NCI-H524 treated with DMSO at 0.1 percent for 48 hours (cell line): ENCODE results near the gene MVD.
"Not testable (repeated sequence)": the region's sequence is repeated elsewhere in the genome, so short reads cannot be mapped to it uniquely, and the experiment has no call there.

Source experiments
- DNase-seq: peaks from one replicate; lab custom pipeline; 2025; lab: John Stamatoyannopoulos, UW

The MVD gene

DNA sequence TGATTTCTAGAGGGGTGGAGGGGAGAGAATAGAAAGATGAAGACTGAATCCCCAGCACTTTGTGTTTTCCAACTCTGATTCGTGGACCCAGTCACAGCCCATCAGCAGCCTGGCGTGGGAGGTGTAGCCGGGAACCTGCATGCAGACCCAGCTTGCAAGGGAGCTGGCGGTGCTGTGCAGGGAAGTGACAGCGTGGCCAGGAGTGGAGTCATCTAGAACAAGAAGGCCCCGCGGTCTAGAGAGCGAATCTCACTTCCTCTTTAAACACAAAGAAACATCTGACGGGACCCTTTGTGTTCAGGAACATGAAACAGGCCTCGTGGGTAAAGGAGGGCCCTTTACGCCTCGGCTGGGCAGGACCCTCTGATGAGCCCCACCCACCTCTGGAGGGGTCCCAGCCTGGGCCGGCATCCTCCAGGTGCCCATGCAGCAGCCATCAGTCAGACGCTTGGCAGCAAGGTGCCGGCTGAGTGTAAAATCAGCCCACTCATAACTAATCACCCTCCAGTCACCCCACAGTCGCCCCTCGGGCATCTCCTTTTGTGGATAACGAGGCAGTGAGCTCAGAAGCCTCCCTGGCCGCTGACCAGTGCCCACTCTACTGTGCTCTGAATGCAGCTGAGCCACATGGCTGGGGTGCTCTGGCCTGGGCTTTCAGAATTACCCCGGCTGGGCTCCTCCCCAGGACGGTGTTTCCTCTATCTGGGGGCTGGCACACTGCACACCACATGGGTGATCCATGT lies 19.0 kb upstream of the MVD start:
- DNase-seq = no peak

DNA sequence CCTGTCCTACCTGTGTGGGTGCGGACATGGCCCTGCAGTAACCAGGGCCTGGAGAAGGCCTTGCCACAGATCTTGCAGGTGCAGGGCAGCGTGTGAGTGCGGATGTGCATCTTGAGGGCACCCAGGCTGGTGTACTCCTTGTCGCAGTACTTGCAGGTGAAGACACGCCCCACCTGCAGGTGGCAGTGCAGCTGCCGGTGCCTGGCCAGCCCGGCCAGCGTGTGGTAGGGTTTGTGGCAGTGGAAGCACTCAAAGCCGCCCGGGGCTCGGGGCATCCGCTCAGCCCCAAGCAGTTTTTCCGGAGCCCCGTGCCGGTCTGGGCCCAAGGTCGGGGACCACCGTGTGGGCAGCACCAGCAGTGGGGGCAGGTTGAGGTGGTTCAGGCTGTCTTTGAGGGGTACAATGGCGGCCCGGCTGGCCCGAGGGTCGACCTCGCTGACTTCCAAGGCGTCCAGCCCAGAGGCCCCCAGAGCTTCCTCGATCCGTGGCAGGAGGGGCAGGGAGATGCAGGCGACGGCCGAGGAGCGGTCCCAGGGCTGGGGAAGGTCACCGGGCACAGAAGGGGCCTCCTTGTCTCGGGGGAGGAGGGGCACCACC lies 18.3 kb upstream of the MVD start:
- DNase-seq = no peak

DNA sequence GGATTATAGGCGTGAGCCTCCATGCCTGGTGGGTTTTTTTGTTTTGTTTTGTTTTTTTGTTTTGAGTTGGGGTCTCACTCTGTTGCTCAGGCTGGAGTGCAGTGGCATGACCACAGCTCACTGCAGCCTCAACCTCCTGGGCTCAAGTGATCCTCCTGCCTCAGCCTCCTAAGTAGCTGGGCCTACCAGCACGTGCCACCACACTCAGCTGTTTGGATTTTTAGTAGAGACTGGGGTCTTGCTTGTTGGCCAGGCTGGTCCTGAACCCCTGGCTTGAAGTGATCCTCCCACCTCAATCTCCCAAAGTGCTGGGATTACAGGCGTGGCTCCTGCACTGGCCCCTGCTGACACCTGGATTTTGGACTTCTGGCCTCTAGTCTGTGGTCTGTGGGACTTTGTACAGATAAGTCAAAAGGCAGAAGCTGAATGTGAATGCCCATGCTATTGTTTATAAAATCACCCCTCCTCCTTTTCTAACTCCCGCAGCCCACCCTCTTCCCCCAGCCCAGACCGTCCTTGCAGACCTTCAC lies 17.7 kb upstream of the MVD start:
- no peak for DNase-seq

DNA sequence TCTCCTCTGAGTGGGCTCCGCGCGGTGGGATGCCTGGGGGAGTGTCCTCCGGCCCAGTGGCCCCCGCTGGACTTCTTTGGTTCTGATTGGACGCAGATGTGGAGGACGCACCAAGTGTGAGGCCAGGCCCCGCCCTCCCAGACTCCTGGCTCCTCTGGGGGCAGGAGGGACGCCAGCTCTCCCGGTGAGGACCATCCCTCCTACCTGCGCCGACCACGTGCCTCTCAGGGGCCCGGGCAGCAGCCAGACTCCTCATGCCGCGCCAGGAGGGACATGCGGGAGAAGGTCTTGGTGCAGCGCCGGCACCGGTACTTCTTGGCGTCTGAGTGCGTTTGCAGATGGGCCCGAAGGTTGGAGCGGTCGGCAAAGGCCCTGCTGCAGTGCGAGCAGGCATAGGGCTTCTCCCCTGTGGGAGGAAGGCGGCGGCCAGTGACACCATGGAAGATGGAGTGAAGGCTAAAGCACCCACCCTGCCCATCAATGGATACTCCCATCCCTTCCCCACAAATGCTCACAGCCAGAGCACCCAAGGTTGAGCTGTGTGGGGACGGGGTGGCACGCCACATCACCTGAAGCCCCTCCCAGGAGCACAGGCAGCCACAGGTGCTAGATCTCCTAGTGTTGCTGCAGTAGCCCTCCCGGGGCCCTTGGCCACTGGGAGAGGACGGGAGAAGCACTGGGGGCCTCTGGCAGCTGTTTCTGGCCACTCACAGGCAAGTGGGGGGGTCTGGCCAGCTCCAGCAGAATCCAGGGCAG lies 15.5 kb upstream of the MVD start:
- DNase-seq = no peak

DNA sequence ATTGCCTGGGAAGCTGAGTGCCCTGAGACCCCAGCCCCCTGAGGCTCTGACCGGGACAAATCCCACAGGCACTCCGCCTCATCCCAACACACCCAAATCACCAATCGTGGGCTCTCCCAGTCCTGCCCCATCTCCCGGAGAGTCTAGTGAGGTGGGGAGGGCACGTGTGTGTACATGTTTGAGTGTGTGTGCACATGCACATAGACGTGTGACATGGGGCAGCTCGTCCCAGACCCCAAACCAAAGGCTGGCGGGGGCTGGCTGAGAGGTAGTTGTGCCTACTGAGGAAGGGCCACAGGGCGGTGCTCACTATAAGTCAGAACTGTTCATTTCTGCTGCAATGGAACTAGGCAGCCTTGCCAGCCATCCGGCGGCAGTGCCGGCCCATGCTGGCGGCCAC lies 14.8 kb upstream of the MVD start:
- no peak for DNase-seq

DNA sequence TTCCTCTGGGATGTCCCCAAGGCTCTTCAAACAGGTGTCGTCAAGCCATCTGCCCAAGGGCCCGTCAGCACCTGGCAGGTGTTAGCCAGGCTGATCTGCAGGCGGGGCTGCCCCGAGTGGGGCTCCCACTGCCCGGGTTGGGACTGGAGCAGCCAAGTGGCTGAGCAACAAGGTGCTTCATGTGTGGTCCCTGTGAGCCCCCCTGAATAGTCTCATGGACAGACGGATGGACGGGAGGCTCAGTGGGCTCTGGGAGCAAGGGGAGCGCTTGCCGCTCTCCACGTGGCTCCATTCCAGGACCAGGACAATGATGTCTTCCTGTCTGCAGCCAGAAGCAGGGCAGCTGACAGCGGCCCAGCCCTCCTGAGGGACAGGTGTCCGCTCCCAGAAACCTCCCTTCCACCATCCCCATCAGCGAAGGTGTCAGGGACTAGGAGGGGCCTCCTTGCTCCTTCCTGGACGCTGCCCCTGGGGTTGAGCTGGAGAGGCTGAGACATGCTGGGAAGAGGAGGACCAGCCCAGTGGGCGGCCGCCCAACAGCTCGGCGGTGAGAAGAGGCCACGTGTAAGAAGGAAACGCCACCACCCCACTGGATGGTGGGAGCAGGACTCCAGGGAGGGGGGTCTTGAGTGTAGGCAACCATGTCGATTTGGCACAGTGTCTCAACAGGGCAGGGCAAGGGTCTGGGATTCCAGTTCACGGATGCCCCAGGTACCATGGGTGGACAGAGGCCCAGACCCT lies 13.8 kb upstream of the MVD start:
- DNase-seq = no peak

DNA sequence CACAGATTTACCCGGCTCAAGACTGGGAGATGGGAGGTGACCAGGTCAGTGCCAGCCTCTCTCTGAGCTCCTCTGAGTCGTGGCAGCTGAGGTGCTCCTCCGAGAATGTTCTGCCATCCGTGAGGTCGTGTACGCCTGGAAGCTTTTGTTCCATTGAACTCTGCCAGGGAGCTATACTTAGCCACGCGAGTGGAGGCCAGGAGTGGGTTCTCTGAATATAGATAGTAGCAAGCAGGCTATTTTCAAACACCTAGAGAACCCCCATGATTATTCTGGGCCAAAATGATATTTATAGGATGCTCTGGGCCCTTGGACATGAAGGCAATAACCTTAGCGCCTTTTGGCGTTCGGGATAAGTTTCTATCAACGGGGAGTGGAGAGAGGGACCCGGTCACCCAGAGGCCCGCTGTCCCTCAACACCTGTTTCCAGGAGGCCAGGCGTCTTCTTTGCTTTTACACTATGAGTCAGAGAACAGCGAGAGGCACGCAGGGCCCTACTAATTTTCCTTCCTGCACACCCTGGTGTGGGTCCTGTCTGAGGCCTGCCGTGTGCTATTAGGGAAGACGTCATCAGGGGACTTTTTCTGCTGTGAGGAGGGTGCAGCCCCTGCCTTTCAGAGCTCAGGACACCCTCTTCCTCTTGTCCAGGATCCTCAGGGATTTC lies 11.0 kb upstream of the MVD start:
- DNase-seq = no peak

DNA sequence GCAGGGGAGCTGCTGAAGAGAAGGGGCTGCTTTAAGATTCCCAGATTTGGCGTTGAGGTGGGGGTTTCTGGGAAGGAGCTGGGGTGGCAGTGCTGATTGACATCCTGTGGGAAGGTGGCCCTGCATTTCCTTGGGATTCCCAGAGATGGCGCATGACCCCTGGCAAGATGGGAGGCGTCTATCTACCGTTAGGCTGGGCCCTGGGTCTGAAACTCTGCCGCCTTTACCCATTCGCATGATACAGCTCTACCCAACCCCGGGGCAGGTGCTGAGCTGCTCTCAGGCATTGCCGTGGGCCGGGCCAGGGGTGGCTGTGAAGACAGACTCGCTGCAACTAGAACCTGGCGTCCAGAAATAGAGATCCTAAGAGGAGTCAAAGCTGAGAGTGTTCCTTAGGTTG lies 9.9 kb upstream of the MVD start:
- no peak for DNase-seq

DNA sequence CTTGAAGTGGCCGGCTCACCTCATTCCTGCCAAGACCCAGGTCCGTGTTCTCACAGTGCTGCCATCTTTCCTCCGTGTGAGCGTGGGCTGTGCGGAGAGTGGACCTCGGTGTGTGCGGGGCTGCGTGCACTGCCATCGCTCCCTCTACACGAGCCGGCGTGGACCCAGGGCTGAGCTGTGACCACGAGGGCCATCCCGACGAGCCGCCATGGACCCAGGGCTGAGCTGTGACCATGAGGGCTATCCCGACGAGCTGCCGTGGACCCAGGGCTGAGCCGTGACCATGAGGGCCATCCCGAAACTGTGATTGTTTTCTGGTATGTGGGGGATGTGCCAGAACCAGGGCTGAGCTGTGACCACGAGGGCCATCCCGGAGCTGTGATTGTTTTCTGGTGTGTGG lies 8.9 kb upstream of the MVD start:
- no peak for DNase-seq

DNA sequence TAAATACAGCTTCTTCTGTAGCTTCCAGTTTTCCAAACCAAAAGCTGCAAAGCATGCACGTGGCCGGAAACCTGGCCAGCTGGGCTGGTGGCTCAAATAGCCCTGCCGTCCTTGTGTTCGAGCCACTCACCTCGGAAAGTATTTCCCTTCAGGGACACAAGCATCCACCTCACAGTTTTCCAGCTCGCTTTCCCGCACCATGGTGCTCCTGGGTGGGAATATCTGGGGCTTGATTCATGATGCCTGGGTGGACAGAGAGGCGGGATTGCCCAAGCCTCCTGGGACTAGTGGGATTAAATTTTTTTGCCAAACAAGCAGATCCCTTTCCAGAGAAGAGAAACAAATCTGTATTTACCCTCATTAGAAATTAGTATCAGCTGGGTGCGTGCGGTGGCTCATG lies 7.1 kb upstream of the MVD start:
- DNase-seq = no peak

DNA sequence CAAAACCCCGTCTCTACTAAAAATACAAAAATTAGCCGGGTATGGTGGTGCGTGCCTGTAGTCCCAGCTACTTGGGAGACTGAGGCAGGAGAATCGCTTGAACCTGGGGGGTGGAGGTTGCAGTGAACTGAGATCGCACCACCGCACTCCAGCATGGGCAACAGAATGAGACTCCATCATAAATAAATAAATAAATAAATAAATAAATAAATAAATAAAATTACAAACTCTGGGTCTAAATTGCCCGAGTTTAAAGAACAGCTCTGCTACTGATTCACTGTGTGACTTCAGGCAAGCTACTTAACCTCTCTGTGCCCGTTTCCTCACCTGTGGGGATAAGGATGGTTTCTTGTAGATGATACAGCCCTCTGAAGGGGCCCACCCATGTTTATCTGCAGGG lies 6.6 kb upstream of the MVD start:
- not testable (repeated sequence) for DNase-seq

DNA sequence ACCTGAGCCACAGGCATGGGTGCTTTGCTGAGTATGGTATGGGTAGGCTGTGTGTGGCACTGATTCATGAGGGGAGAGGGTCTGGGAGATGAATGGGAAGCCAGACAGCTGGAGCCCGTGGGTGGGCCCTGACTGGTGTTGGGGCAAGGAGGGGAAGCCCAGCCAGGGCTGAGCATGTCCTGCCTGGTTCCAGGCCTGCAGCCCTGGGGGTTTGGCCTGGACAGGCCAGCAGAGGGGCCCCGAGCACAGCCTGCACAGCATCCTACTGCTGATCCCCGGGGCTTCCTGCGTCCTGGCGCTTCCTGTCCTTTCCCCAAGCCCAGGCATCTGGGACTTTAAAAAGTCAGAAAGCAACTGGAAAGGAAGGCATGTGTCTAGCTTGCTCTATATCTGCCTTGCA lies 4.6 kb upstream of the MVD start:
- DNase-seq = no peak

DNA sequence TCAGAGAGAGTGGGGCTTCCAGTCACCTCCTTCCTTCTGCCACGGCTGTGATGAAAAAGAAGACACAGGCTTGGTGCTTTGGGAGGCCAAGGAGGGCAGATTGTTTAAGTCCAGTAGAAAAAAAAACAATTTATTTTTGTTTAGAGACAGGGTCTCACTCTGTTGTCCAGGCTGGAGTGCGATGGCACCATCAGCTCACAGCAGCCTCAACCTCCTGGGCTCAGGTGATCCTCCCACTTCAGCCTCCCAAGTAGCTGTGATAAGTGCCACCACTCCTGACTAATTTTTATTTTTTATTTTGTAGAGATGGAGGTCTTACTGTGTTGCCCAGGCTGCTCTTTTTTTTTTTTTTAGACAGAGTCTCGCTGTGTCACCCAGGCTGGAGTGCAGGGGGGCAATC lies 2.7 kb upstream of the MVD start:
- no peak for DNase-seq

DNA sequence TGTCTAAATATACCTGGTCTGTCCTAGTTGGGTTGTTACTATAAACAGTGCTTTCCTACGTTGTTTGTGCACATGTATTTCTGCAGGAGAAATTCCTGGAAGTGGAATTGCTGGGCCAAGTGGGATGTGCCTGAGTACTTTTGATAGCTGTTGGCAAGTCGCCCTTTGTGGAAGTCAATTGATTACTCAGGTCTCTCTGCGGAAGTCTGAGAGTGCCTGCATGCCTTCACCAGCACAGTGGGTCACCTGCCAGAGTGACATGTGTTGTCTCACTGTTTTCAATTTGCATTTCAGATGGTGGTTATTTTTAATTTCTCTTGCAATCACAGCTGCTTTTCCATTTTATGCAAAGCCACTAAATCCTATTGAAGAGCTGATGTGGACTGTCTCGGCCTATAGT lies 2.3 kb upstream of the MVD start:
- no peak for DNase-seq

DNA sequence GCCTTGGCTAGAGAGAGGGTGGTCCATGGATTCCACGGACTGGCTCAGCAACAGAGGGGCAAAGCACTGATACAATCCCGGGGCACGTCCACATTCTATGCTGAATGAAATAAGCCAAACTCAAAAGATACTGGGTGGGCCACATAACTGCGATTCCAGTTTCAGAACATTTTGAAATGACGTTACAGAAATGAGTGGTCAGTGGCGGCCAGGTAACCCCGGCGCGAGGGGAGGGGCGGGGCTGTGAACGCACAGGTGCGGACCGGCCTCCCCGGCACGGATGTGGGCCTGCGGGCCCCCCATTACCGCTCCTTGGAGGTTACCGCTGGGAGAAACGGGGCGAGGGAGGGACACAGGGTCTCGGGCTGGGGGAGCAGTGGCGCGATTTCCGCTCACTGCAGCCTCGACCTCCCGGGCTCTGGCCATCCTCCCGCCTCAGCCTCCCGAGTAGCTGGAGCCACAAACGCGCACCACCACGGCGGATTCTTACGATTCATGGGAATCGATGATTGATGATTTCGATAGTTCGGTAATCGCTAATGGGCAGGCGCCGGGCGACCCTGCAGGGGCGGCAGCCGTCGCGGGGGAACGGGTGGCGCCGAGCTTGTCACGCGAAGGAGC lies 559 bp downstream of the MVD start:
- DNase-seq = no peak

DNA sequence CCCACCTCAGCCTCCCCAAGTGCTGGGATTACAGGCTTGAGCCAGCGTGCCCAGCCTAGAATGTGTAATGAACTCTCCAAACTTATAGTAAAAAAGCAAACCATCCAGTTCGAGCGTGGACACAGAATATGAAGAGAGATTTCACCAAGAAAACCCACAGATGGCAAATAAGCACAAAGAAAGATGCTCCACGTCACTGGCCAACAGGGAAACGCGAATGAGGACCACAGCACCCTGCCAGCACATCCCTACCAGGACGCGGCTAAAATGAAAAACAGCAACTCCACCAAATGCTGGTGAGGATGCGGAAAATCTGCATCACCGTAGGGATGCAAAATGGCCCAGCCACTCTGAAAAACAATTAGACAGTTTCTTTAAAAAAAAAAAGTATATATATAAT lies 1.4 kb downstream of the MVD start:
- no peak for DNase-seq

DNA sequence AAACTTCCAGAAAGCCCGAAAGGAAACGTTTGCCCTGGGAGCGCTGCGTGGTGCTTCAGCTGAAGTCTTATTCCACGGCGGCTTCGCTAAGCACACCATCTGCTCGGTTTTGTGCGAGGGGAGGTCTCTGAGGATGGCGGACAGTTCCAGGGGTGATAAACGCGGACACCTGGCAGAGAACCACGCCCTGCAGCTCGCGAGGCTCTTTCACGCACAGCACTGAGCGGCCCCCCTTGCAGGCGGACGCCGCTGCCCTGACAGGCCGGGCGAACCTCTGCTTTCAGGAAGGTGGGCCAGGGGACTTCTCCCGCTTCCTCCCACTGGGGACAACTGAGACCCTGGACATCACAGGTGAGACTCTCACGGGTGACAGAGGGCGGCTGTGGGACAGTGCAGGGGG lies 3.7 kb downstream of the MVD start:
- no peak for DNase-seq

DNA sequence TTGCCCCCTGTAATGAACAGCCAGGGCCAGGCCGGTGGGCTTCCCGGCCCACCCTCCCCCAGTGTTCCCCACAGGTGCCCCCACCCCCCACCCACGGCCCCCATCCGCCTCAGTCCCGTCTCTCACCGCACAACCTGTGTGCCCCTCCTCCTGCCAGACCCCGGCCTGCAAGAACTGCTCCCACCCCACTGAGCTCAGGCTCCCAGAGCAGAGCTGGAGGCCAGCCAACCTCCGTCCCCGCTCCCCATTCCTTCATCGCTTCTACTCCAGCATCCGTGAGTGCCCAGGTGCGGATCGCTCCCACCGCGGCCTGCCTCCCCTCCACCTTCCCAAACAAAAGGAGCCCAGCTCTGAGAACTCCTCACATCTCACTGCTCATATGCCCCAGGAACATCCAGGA lies 4.2 kb downstream of the MVD start:
- DNase-seq = no peak

DNA sequence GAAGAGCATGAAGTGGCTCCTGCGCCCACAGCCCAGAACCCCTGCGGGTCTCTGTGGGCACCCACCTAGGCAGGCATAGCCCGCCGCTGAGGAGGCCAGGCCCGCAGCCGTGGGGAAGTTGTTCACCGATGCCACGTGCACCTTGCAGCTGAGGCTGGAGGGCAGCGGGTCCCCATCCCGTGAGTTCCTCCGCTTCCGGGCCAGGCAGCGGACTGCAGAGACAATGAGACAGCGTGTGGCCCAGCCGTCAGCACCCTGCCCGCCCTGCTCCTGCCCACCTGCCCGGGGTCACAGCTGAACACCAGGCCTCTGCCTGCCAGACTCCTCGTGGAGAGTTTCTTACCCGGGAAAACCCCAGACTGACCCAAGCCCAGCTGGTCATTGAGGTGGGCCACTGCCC lies 5.5 kb downstream of the MVD start:
- no peak for DNase-seq

DNA sequence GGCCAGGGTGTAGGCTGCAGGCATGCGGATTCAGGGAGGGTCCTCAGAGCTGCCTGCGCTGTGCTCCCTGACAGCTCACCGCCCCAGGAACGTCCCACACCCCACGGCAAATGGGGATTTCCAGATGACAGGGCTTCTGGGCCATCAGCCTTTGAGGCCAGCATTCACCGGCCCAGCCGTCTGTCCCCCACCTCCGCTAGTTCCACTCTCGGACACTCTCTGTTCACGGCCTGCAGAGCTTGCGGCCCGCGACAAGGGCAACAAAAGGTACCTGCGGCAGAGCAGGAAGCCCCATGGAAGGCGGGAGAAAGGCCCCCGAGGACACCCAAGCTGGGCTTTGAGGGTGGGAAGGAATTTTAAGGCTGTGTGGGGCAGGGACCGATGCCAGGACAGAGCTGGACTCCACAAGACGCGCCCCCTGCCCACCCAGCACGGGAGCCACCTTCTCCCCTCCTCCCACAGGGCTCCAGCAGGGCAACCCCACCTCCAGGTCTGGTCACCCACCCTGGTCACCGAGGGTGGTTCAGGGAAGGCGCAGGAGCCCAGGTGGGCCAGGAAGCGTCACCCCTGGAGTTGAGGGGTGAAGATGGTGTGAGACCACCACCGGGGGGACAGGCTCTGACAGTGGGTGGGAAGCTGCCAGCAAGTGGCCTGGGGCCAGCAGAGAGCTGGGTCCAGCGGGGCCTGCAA lies 6.5 kb downstream of the MVD start:
- no peak for DNase-seq

DNA sequence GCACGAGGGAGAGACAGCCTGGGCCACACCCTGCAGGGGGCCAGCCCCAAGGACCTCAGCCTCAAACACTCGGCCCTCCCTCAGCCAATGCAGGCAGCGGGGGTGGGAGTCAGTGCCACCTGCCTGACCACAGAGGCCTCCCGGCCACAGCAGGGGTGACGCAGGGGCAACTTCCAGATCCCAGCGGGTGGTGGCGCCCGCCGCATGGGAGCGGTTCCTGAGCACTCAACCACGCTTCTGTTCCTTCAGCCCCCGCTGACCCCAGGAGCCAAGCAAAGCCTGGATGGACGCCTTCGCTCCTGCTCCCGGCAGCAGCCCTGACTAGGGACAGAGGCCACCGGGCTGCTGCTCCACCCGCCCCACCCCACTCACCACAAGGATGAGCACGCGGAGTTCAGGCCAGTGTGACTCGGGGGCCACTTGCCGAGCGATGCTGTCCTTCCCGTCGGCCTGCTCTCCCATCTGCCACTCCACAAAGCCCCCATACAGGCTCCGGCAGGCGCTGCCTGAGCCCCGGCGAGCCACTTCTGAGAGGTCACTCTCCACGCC lies 7.1 kb downstream of the MVD start:
- no peak for DNase-seq
